HCT116 (cell line): Measurements from ENCODE around the gene EML1. TPM values are rescaled to one million over a fixed set of nuclear protein-coding genes. Genes with fewer than 3 reads are reported as not detected.

ENCODE experiments used
- ATAC-seq: fragments of 200-7000 bp; cut with Tn5 transposase; 2 replicates; pipeline ENCODE4 v1.9.1; 2020; ENCODE audit warnings: mild to moderate bottlenecking, moderate library complexity
- BruUV-seq: library from RNA; stranded (reverse); fragments of 400-500 nt; replicated peaks from 2 replicates; lab custom pipeline; 2021; lab: Mats Ljungman, UMichigan
- CTCF ChIA-PET: fragments of 300-600 bp; sonication (Branson Sonifier 250); formaldehyde crosslinking; loops from one replicate; lab custom pipeline; 2021; ENCODE audit warnings: antibody characterized with exemption; lab: Charles Lee
- POLR2A ChIA-PET: fragments of 300-600, 350-600 bp; sonication (Branson Sonifier 250); formaldehyde crosslinking; loops from one replicate; lab custom pipeline; 2021; ENCODE audit warnings: antibody characterized with exemption; lab: Charles Lee
- RAD21 ChIA-PET, 2 experiments: fragments of 300-600 bp; sonication (Branson Sonifier 250); formaldehyde crosslinking; loops; one replicate each; lab custom pipeline; 2023; ENCODE audit warnings: low total read pairs in 2 of 2; ENCODE audit not compliant: uncharacterized antibody in 2 of 2, unreplicated experiment in 2 of 2, low non-redundant PET in 1 of 2; lab: Charles Lee
- DNase-seq: peaks from one replicate; pipeline ENCODE4 v3.0.0-alpha.2; 2010; ENCODE audit warnings: low read depth, low spot score
- H2AFZ ChIP-seq: fragments of 200-600 bp; shearing (Covaris generic), sonication (generic); 2 replicates; pipeline ENCODE4 v1.6.1; 2017; ENCODE audit warnings: low read depth, mixed run types, mixed read lengths, antibody characterized with exemption, low read length; ENCODE audit not compliant: poor library complexity, severe bottlenecking
- H3K27ac ChIP-seq: 2 replicates; pipeline ENCODE4 v1.5.1; 2012; ENCODE audit warnings: low read depth, low read length
- H3K27me3 ChIP-seq: fragments of 200-600 bp; sonication (generic); 2 replicates; pipeline ENCODE4 v1.6.1; 2016; ENCODE audit warnings: mixed run types, low read length, mixed read lengths; ENCODE audit not compliant: insufficient read depth
- H3K36me3 ChIP-seq, 2 experiments: fragments of 200-500 bp in 1 of 2; fragments of 200-600 bp in 1 of 2; sonication (Bioruptor generic) in 1 of 2; sonication (generic) in 1 of 2; 2 replicates each; pipeline versions ENCODE4 v1.5.1 to v1.6.1; 2014 to 2016; ENCODE audit warnings: low read length in 2 of 2, inconsistent platforms in 1 of 2, mixed read lengths in 1 of 2, mixed run types in 1 of 2; ENCODE audit not compliant: insufficient read depth in 2 of 2, control insufficient read depth in 1 of 2
- H3K4me1 ChIP-seq, 2 experiments: fragments of 200-600 bp in 1 of 2; sonication (generic) in 1 of 2; 2 replicates each; pipeline versions ENCODE4 v1.5.1 to v1.6.1; 2012 to 2017; ENCODE audit warnings: low read length in 2 of 2, inconsistent platforms in 1 of 2, mild to moderate bottlenecking in 1 of 2, mixed read lengths in 1 of 2, mixed run types in 1 of 2, moderate library complexity in 1 of 2; ENCODE audit not compliant: insufficient read depth in 2 of 2, control insufficient read depth in 1 of 2
- H3K4me2 ChIP-seq: fragments of 200-600 bp; sonication (generic); 2 replicates; pipeline ENCODE4 v1.6.1; 2017; ENCODE audit warnings: mixed run types, low read length, mixed read lengths
- H3K4me3 ChIP-seq, 2 experiments: fragments of 200-600 bp in 1 of 2; sonication (generic) in 1 of 2; replicated peaks in 1 of 2; 2 replicates each; pipeline ENCODE4 v1.5.1; 2011 to 2016; ENCODE audit warnings: low read length in 2 of 2, control low read depth in 1 of 2, low read depth in 1 of 2, mild to moderate bottlenecking in 1 of 2, mixed read lengths in 1 of 2, mixed run types in 1 of 2
- H3K79me2 ChIP-seq: fragments of 200-600 bp; sonication (generic); 2 replicates; pipeline ENCODE4 v1.6.1; 2017; ENCODE audit warnings: mild to moderate bottlenecking, mixed run types, low read length, moderate library complexity, mixed read lengths; ENCODE audit not compliant: insufficient read depth
- H3K9ac ChIP-seq: fragments of 200-600 bp; sonication (generic); 2 replicates; pipeline ENCODE4 v1.6.1; 2016; ENCODE audit warnings: low read length, mixed read lengths
- H3K9me2 ChIP-seq: fragments of 200-600 bp; sonication (generic), shearing (Covaris generic); 2 replicates; pipeline ENCODE4 v1.6.1; 2017; ENCODE audit warnings: mixed run types, mild to moderate bottlenecking, moderate library complexity; ENCODE audit not compliant: insufficient read depth
- H3K9me3 ChIP-seq, 2 experiments: fragments of 200-500 bp in 1 of 2; fragments of 200-600 bp in 1 of 2; sonication (Bioruptor generic) in 1 of 2; sonication (generic) in 1 of 2; 2 replicates each; pipeline ENCODE4 v1.6.1; 2014 to 2017; ENCODE audit warnings: low read length in 2 of 2, mixed read lengths in 2 of 2, inconsistent platforms in 1 of 2, low read depth in 1 of 2, mild to moderate bottlenecking in 1 of 2, mixed run types in 1 of 2, moderate library complexity in 1 of 2; ENCODE audit not compliant: control insufficient read depth in 1 of 2, insufficient read depth in 1 of 2
- H4K20me1 ChIP-seq: fragments of 200-600 bp; sonication (generic), shearing (Covaris generic); 2 replicates; pipeline ENCODE4 v1.6.1; 2017; ENCODE audit warnings: mixed run types, mild to moderate bottlenecking, moderate library complexity; ENCODE audit not compliant: insufficient read depth
- EGR1 ChIP-seq: IDR thresholded peaks from 2 replicates; pipeline ENCODE4 v1.6.1; 2012; ENCODE audit warnings: low read depth
- ELF1 ChIP-seq: IDR thresholded peaks from 2 replicates; pipeline ENCODE4 v1.6.1; 2012; ENCODE audit warnings: low read depth, borderline replicate concordance
- EZH2 ChIP-seq: fragments of 200-600 bp; sonication (generic); IDR thresholded peaks from 2 replicates; pipeline ENCODE4 v1.6.1; 2017; ENCODE audit warnings: antibody characterized with exemption, mixed run types
- EZH2phosphoT487 ChIP-seq: fragments of 200-600 bp; IDR thresholded peaks from 2 replicates; pipeline ENCODE4 v1.6.1; 2018; ENCODE audit warnings: antibody characterized with exemption, borderline replicate concordance
- FOSL1 ChIP-seq: IDR thresholded peaks from 2 replicates; pipeline ENCODE4 v1.6.1; 2012; ENCODE audit warnings: low read depth
- POLR2A ChIP-seq: IDR thresholded peaks from 2 replicates; pipeline ENCODE4 v1.7.0; 2011; ENCODE audit warnings: borderline replicate concordance; ENCODE audit not compliant: insufficient read depth, insufficient read length; ENCODE audit errors: extremely low read depth
- TCF7L2 ChIP-seq: IDR thresholded peaks from 2 replicates; pipeline ENCODE4 v1.7.0; 2011; ENCODE audit warnings: borderline replicate concordance, inconsistent platforms; ENCODE audit not compliant: insufficient read depth, insufficient read length; ENCODE audit errors: extremely low read depth
- YY1 ChIP-seq: IDR thresholded peaks from 2 replicates; pipeline ENCODE4 v1.6.1; 2011; ENCODE audit warnings: low read length, low read depth, moderate library complexity, mild to moderate bottlenecking; ENCODE audit not compliant: insufficient replicate concordance; ENCODE audit errors: extremely low read depth
- ZFX ChIP-seq: fragments of 450-650 bp; IDR thresholded peaks from 2 replicates; pipeline ENCODE4 v1.6.1; 2017
- ZNF274 ChIP-seq: fragments of 200-500 bp; sonication (Bioruptor generic); IDR thresholded peaks from 2 replicates; pipeline ENCODE4 v1.6.1; 2014; ENCODE audit warnings: mild to moderate bottlenecking, low read depth, low read length, inconsistent platforms
- intact Hi-C: fragments of 100-400 bp; cut with micrococcal nuclease; formaldehyde crosslinking; loops from 2 replicates; pipeline ENCODE4 v1.10.0; 2022
- total RNA-seq: library from RNA; stranded (reverse); gene quantifications from one replicate; pipeline ENCODE4 v1.2.1, GENCODE V29; 2021; ENCODE audit not compliant: unreplicated experiment
- TF ChIP-seq, protein P1 (sequence below), 3 experiments: fragments of 200-600 bp in 1 of 3; sonication (generic) in 1 of 3; IDR thresholded peaks in 2 of 3; conservative IDR thresholded peaks in 1 of 3; 2 replicates each; pipeline ENCODE4 v1.5.1; 2012 to 2017; ENCODE audit warnings: low read depth in 2 of 3, low read length in 2 of 3, antibody characterized with exemption in 1 of 3, borderline replicate concordance in 1 of 3, control low read depth in 1 of 3, mild to moderate bottlenecking in 1 of 3, mixed read lengths in 1 of 3, mixed run types in 1 of 3, moderate library complexity in 1 of 3; ENCODE audit not compliant: insufficient read depth in 1 of 3
- TF ChIP-seq, protein P2 (sequence below): IDR thresholded peaks from 2 replicates; pipeline ENCODE4 v1.6.1; 2011; ENCODE audit warnings: mild to moderate bottlenecking, low read length, moderate library complexity; ENCODE audit not compliant: insufficient replicate concordance; ENCODE audit errors: extremely low read depth
- TF ChIP-seq, protein P3 (sequence below): IDR thresholded peaks from 2 replicates; pipeline ENCODE4 v1.6.1; 2012

EML1 gene
- total RNA-seq, 1 experiment from 2014 or later, result 7.4 TPM

DNA sequence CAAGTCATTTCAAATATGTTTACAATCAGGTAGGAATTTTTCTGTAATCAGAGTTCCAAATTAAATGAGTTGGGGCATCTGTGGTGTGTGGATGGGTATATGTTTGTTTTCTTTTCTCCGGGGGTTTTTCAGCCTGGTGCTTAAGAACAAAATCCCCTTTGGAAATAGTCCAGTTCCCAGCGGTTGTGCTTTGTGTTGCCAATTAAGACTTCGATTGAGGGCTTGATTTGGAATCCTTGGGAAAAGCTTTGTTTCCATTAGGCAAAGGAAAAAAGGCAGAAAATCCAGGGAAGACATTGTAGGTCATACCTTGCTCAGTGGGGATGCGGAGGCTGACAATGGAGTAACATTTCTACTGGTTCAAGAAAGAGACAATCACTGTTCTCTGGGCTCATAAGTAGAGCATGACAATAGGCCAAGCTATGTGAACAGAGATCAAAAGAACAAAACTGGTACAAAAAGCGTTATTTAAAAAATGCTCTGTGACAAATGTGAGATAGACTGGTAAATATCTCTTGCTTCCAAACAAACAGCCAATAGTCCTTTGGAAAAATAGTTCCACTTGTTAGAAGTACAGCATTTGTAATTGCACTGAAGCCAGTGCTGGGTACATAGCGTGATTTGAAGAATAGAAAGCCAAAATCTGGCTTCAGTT, 79.7 kb downstream of the EML1 start (continued):
- TF ChIP-seq, protein P1, sequence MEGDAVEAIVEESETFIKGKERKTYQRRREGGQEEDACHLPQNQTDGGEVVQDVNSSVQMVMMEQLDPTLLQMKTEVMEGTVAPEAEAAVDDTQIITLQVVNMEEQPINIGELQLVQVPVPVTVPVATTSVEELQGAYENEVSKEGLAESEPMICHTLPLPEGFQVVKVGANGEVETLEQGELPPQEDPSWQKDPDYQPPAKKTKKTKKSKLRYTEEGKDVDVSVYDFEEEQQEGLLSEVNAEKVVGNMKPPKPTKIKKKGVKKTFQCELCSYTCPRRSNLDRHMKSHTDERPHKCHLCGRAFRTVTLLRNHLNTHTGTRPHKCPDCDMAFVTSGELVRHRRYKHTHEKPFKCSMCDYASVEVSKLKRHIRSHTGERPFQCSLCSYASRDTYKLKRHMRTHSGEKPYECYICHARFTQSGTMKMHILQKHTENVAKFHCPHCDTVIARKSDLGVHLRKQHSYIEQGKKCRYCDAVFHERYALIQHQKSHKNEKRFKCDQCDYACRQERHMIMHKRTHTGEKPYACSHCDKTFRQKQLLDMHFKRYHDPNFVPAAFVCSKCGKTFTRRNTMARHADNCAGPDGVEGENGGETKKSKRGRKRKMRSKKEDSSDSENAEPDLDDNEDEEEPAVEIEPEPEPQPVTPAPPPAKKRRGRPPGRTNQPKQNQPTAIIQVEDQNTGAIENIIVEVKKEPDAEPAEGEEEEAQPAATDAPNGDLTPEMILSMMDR (IDR thresholded peaks at IDR 0.05 in 2 of 3, conservative IDR thresholded peaks at IDR 0.05 in 1 of 3; ENCODE audit: borderline replicate concordance in 1 of 3, insufficient read depth in 1 of 3, low read depth in 2 of 3, low read length in 2 of 3), result no peak

DNA sequence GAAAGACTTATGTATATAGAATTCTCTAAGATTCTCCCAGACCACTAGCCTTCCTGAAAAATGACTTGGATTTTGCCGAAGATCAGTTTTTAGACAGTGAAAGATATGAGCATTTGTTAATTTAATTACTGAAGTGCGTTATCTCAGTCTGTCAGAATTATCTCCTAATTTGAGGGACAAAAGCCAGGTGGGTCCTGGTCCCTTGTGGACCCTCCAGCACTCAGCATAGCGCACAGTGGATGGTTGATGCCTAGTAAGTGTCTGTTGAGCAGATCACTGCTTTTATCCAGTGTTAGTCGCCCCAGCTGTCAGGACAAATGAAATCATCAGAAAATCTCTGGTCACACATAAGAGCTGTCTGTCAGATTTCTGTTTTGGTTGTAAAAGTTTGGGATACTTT, 80.4 kb downstream of the EML1 start:
- no peak overlapping the region for H2AFZ ChIP-seq
- ATAC-seq, result no peak
- H3K27me3 ChIP-seq, result peaks cover 21% of the 10 kb centered on the region
- no peak for TF ChIP-seq ELF1
- no peak for TF ChIP-seq EZH2
- no peak for TF ChIP-seq EZH2phosphoT487
- TF ChIP-seq POLR2A, result no peak
- no peak for TF ChIP-seq EGR1
- no peak for TF ChIP-seq TCF7L2
- TF ChIP-seq, protein P1 (IDR thresholded peaks at IDR 0.05 in 2 of 3, conservative IDR thresholded peaks at IDR 0.05 in 1 of 3; ENCODE audit: borderline replicate concordance in 1 of 3, insufficient read depth in 1 of 3, low read depth in 2 of 3, low read length in 2 of 3), result no peak
- TF ChIP-seq, protein P2, sequence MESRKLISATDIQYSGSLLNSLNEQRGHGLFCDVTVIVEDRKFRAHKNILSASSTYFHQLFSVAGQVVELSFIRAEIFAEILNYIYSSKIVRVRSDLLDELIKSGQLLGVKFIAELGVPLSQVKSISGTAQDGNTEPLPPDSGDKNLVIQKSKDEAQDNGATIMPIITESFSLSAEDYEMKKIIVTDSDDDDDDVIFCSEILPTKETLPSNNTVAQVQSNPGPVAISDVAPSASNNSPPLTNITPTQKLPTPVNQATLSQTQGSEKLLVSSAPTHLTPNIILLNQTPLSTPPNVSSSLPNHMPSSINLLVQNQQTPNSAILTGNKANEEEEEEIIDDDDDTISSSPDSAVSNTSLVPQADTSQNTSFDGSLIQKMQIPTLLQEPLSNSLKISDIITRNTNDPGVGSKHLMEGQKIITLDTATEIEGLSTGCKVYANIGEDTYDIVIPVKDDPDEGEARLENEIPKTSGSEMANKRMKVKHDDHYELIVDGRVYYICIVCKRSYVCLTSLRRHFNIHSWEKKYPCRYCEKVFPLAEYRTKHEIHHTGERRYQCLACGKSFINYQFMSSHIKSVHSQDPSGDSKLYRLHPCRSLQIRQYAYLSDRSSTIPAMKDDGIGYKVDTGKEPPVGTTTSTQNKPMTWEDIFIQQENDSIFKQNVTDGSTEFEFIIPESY, result no peak
- no peak for TF ChIP-seq ZNF274
- TF ChIP-seq ZFX, result no peak
- TF ChIP-seq FOSL1, result no peak
- TF ChIP-seq, protein P3, sequence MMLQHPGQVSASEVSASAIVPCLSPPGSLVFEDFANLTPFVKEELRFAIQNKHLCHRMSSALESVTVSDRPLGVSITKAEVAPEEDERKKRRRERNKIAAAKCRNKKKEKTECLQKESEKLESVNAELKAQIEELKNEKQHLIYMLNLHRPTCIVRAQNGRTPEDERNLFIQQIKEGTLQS, result no peak
- TF ChIP-seq YY1, result no peak

More for the DNA sequence above, 80.4 kb downstream of the EML1 start:
- no peak overlapping the region for H3K27ac ChIP-seq
- H3K4me3 ChIP-seq, result no peak overlapping the region
- no peak for DNase-seq
- no TSS peak for BruUV-seq
- H3K79me2 ChIP-seq, result no peaks in the 10 kb centered on the region
- intact Hi-C loops, result no loop called here
- H4K20me1 ChIP-seq, result no peaks in the 10 kb centered on the region
- H3K36me3 ChIP-seq, result no peaks in the 10 kb centered on the region
- no peaks in the 10 kb centered on the region for H3K9me2 ChIP-seq
- no peak overlapping the region for H3K4me2 ChIP-seq
- ChIA-PET RAD21 (no interaction called here), POLR2A (no interaction called here), CTCF (interaction anchor here (1.4 to 1.6 kb wide), 2 partner anchors 25 to 189 kb away, joined by 3 read pairs; partner anchors contain the start of gene CYP46A1)
- no peaks in the 10 kb centered on the region for H3K4me1 ChIP-seq
- H3K9ac ChIP-seq, result no peak overlapping the region
- no peaks in the 10 kb centered on the region for H3K9me3 ChIP-seq
